GM12875 (cell line): ENCODE measurements around the gene LRRC4C.

Experiments used
- H3K4me3 ChIP-seq: one replicate; pipeline ENCODE4 v1.5.1; 2011; ENCODE audit warnings: low read depth, low read length, control low read depth
- TF ChIP-seq, protein P1 (sequence below): IDR thresholded peaks from 2 replicates; pipeline ENCODE4 v1.5.1; 2011; ENCODE audit warnings: low read depth, mild to moderate bottlenecking, control low read depth, inconsistent platforms, low read length, moderate library complexity, borderline replicate concordance; ENCODE audit not compliant: insufficient read depth

The LRRC4C gene

GRCh38 chr11:41459465-41460401 is at the start of gene LRRC4C:
Gene LRRC4C (minus strand): TSS chr11:41459652.
- TF ChIP-seq, protein P1, sequence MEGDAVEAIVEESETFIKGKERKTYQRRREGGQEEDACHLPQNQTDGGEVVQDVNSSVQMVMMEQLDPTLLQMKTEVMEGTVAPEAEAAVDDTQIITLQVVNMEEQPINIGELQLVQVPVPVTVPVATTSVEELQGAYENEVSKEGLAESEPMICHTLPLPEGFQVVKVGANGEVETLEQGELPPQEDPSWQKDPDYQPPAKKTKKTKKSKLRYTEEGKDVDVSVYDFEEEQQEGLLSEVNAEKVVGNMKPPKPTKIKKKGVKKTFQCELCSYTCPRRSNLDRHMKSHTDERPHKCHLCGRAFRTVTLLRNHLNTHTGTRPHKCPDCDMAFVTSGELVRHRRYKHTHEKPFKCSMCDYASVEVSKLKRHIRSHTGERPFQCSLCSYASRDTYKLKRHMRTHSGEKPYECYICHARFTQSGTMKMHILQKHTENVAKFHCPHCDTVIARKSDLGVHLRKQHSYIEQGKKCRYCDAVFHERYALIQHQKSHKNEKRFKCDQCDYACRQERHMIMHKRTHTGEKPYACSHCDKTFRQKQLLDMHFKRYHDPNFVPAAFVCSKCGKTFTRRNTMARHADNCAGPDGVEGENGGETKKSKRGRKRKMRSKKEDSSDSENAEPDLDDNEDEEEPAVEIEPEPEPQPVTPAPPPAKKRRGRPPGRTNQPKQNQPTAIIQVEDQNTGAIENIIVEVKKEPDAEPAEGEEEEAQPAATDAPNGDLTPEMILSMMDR = no peak
- H3K4me3 ChIP-seq = no peak within 1 kb of the TSS

DNA sequence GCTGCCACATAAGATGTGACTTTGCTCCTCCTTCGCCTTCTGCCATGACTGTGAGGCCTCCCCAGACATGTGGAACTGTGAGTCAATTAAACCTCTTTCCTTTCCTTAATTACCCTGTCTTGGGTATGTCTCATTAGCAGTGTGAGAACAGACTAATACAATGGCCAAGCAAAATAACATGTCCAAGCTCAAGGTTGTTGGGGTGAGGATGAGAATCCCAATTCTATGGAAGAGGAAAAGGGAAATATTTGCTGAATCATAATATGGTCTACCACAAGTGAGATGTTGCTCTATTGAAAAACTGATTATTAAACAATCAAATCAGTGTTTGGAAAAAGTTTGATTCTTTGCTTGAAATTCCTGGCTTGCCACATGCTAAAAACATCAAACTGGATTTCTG is 48.7 kb upstream of the LRRC4C start:
- TF ChIP-seq, protein P1 = no peak

GRCh38 chr11:41499429-41499828 is 40.0 kb upstream of the LRRC4C start:
- no peak overlapping the region for H3K4me3 ChIP-seq
- TF ChIP-seq, protein P1 = no peak

More for the DNA sequence above, 48.7 kb upstream of the LRRC4C start:
- no peak overlapping the region for H3K4me3 ChIP-seq

- H3K4me3 ChIP-seq = no peak overlapping the region
- TF ChIP-seq, protein P1 = no peak
Observed at GRCh38 chr11:41498726-41499125, 39.3 kb upstream of the LRRC4C start.

GRCh38 chr11:41497974-41498373 is 38.5 kb upstream of the LRRC4C start:
- TF ChIP-seq, protein P1 = no peak
- H3K4me3 ChIP-seq = no peak overlapping the region

DNA sequence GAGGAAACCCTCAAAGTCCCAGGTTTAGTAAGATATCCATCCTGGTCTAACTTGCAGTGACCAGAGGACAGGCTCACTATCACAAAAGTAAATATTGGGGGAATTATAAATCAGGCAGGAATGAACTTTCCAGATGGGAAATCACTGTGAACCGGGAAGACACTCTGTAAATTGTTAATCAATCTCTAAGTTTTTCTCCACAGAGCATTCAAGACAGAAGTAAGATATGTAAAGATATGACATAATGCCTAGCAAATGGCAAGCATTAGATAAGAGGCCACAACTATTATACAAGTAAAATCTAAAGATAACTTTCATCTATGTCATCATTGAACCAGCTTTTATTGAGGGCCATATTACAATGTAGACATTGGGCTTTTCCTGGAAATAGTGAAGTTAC is 35.3 kb upstream of the LRRC4C start:
- no peak overlapping the region for H3K4me3 ChIP-seq
- TF ChIP-seq, protein P1 = no peak

DNA sequence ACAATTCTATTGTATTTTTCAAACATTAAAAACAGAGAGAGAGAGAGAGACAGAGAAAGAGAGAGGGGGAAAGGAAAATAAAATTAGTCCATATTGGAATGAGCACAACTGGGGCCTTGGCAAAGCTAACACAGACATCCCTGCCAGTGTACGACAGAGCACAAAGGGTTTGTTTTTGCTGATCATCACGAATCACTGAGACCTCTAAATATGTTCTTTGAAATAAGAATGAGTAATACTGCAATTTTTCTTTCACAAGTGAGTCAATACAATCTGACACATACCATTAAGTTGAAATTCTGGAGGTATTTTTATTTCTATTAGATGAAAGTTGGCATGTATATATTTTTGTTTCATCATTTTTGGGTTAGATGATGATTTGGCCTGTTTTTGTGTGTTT is 27.0 kb upstream of the LRRC4C start:
- TF ChIP-seq, protein P1 = no peak
- H3K4me3 ChIP-seq = no peak overlapping the region
